ENCODE data around the gene CERS4.
A peak's percentile ranks its signal among the peaks of the same experiment; 100 is the strongest.
"Not testable (repeated sequence)": the region's sequence is repeated elsewhere in the genome, so short reads cannot be mapped to it uniquely, and the experiment has no call there.

The CERS4 gene, protein sequence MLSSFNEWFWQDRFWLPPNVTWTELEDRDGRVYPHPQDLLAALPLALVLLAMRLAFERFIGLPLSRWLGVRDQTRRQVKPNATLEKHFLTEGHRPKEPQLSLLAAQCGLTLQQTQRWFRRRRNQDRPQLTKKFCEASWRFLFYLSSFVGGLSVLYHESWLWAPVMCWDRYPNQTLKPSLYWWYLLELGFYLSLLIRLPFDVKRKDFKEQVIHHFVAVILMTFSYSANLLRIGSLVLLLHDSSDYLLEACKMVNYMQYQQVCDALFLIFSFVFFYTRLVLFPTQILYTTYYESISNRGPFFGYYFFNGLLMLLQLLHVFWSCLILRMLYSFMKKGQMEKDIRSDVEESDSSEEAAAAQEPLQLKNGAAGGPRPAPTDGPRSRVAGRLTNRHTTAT

DNA sequence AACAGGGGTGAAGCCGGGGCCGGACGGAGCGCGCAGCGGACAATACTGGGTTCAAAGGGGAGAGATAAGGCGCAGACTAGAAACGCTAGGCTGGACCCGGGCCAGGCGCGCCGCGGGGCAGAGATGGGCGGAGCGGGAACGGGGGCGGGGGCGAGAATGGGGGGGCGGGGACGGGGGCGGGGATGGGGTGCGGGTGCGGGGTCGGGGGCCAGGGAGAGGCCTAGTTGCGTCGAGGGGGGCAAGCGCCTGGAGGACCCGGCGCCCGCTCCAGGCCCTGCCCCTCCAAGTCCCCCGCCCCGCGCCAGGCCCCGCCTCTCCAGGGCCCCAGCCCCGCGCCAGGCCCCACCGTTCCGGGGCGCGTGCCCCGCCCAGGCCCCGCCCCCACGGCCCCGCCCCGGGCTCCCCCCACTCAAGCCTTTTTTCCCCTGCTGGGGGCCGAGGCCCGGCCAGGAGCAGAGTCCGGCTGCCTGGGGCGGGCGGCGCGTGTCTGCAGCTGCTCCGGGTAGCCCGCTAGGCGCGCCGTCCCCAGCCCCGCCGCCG lies at the start of gene CERS4:
CERS4 (plus strand) TSS at position 449 of the 540 bp plus-strand sequence. CDS start 41,707 bp downstream, outside the sequence.
- peak; percentile 20 to 26 for DNase-seq (ENCODE audit: low read depth in 2 of 2)

DNA sequence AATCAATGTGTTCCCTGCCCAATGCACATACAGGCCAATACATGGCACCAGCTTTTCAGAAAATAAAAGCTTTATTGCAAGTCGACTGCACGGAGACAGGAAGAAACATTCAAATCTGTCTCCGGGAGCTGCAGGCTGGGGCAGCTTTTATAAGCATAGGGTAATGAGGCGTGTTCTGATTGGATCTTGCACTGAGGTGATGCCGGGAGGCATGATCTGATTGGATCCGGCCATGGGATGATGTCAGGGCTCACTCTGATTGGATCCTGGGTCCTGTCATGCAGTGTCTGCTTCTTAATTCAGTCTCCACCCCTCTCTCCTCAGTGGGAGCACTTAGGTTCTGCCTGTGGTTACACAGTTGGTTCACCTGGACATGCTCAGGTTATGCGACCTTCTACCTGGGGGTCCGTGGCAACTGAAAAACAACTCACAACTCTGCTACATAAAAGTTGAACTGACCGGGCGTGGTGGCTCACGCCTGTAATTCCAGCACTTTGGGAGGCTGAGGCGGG lies 48.0 kb upstream of the CERS4 start:
- DNase-seq (ENCODE audit: low read depth in 2 of 2), result no peak

DNA sequence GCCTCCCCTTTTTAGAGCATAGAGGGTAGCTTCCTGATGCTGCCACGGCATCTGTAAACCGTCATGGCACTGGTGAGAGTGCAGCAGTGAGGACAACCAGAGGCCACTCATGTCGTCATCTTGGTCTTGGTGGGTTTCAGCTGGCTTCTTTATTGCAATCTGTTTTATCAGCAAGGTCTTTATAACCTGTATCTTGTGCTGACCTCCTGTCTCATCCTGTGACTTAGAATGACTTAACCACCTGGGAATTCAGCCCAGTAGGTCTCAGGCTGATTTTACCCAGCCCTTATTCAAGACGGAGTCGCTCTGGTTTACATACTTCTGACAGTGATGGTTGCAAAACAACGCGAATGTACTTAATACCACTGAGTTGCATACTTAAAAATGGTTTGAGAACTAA lies 45.4 kb upstream of the CERS4 start:
- no peak for DNase-seq (ENCODE audit: low read depth in 2 of 2)

DNA sequence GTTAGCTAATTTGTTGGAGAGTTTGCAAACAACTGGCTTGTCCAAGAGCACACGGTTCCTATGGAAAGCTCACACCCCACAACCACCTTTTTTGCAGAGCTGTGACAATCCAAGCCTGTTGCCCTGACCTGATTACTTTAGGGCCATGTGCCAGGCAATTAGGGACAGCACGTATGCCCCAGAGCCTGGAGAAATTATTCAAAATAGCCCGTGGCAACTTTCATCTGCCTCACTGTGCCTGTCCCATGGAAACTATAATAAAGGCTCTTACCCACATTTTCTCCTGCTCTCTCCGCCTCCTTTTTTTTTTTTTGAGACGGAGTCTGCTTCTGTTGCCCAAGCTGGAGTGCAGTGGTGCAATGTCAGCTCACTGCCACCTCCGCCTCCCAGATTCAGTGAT lies 41.2 kb upstream of the CERS4 start:
- DNase-seq (ENCODE audit: low read depth in 2 of 2), result no peak

DNA sequence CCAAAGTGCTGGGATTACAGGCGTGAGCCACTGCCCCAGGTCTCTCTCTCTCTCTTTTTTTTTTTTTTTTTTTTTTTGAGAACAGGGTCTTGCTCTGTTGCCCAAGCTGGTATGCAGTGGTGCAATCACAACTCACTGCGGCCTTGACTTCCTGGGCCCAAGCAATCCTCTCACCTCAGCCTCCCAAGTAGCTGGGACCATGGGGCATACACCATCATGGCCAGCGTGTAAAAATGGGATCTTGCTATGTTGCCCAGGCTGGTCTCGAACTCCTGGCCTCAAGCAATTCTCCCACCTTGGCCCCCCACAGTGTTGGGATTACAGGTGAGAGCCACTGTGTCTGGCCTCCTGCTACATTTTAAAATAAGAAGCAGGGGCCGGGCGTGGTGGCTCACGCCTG lies 40.6 kb upstream of the CERS4 start:
- DNase-seq (ENCODE audit: low read depth in 2 of 2), result no peak

DNA sequence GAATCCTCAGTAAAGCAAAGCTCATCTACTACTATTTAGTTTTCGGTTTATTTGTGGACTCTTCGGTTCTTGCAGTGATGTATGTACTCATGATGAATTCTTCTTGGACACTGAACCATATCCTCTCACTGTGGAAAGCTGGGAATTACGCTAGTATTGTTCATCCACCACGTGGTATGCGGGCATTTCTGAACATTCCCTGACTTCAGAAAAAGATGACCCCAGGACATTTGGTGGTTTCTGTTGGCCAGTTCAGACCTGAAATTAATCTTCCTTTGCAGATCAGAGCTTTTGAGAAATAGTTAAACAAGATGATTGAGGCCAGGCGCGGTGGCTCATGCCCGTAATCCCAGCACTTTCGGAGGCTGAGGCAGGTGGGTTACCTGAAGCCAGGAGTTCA lies 34.5 kb upstream of the CERS4 start:
- DNase-seq (ENCODE audit: low read depth in 2 of 2), result no peak

DNA sequence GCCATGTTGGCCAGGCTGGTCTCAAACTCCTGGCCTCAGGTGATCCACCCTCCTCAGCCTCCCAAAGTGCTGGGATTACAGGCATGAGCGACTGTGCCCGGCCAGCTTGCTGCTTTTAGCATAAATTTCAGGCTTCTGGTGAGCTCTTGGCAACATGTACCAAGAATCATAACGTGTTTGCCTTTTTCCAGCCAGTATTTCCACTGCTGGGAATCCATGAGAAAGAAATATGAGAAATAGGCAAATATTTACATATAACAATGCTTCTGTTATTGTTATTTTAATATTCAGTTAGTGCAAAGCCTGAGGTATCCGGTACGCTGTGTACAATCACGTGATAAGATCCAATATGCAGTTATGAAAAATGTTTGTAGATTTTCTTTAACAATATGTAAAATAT lies 29.2 kb upstream of the CERS4 start:
- DNase-seq (ENCODE audit: low read depth in 2 of 2), result no peak

DNA sequence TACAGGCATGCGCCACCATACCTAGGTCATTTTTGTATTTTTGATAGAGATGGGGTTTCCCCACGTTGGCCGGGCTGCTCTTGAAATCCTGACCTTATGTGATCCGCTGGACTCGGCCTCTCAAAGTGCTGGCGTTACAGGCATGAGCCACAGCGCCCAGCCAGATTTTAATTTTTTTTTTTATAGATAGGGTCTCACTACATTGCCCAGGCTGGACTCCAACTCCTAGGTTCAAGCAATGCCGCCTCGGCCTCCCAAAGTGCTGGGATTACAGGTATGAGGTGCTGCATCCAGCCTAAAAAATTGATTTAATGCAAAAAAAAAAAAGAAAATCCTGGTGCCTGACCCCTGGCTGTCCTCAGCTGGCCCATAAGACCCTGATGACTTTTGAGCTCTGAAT lies 24.9 kb upstream of the CERS4 start:
- no peak for DNase-seq (ENCODE audit: low read depth in 2 of 2)

DNA sequence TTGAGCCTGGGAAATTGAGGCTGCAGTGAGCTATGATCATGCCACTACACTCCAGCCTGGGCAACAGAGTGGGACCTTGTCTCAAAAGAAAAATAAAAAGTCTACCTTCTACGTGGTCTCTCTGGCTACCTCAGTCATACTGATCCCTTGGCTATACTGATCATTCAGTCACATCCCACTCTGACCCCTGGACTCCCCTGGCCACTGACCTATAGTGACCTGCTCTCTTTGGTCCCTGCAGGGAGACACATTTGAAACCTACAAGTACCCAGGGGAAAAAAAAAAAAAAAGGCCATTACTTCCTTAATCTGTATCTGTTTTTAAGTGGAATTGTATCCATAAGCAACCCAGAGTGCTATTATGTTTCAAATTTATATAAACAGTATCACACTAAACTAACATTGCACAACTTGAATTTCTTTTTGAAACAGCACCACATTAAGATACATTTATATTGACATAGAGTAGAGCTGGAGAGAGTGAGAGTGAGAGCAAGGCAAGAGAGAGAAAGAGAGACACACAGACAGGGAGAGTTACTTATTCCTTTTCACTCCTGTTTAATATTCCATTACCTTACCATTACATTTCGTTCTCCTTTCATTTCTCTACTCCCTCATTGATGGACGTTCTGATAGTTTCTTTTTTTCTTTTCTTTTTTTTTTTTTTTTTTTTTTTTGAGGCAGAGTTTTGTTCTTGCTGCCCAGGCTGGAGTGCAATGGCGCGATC lies 23.7 kb upstream of the CERS4 start:
- no peak for DNase-seq (ENCODE audit: low read depth in 2 of 2)

DNA sequence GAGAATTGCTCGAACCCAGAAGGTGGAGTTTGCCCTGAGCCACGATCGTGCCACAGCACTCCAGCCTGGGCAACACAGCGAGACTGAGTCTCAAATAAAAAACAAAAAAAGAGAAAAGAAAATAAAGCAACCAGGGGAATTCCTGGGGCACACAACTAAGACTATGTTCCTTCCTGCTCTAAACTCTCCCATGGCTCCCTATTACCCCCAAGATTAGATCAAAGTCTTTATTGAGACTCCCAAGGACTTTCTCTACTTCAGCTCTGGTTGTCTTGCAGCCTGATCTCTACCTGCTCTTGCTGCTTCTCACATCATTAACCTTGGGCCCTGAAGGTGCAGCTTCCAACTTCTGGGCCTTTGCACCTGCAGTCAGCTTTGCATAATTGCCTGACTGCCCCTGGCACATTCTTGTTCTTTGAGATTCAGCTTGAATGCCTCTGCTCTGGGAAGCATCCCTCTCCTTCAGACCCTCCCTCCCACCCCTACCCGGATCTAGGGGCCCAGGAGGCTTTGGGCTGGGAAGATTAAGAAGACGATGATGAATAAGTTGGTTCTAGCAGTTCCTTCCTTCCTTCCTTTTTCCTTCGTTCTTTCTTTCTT lies 16.8 kb upstream of the CERS4 start:
- DNase-seq (ENCODE audit: low read depth in 2 of 2), result no peak

DNA sequence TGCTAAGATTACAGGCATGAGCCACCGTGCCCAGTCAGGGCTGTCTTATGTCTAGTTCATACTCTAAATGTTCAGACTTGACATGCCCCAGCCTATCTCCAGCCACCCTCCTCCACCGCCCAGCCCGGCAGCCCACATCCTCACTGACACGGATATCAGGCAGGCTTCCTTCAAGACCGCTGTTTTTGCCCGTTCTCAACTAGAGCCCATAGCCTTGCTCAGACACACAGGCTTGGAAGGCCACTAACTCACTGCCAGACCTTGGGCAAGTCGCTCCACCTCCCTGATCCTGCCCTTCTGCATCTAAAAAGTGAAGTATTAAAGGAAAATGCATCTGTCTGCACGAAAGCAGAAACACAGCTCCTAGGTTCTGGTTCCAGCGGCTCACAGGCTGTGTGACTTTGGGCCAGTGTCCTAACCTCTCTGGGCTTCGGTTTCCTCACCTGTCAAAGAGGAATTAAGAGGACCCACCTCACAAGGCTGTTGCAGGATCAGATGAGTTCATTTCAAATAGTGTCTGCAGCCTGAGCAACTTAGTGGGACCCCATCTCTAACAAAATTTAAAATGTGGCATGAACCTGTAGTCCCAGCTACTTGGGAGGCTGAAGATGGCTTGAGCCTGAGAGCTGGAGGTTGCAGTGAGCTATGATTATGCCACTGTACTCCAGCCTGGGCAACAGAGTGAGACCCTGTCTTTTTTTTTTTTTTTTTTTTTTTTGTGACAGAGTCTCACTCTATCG lies 14.5 kb upstream of the CERS4 start:
- DNase-seq (ENCODE audit: low read depth in 2 of 2), result no peak

DNA sequence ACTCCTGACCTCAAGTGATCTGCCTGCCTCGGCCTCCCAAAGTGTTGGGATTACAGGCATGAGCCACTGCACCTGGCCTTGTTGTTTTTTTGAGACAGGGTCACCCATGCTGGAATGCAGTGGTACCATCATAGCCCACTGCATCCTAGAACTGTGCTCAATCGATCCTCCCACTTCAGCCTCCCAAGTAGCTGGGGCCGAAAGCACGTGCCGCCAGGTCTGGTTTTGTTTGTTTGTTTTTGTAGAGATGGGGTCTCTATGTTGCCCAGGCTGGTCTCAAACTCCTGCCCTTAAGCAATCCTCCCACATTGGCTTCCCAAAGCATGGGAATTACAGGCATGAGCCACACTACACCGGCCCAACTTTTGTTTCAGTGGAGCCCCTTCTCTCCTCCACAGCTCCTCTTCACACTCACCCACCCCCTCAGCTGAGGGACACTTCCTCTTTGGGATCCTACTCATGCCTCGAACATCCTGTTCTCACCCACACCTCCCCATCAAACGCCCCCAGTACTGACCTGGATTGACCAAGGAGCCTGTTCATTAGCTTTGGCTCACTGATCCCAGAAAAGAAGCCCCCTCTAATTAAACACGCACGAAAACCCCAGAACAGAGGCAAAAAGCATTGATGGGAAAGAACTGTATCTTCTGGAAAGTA lies 12.8 kb upstream of the CERS4 start:
- no peak for DNase-seq (ENCODE audit: low read depth in 2 of 2)

DNA sequence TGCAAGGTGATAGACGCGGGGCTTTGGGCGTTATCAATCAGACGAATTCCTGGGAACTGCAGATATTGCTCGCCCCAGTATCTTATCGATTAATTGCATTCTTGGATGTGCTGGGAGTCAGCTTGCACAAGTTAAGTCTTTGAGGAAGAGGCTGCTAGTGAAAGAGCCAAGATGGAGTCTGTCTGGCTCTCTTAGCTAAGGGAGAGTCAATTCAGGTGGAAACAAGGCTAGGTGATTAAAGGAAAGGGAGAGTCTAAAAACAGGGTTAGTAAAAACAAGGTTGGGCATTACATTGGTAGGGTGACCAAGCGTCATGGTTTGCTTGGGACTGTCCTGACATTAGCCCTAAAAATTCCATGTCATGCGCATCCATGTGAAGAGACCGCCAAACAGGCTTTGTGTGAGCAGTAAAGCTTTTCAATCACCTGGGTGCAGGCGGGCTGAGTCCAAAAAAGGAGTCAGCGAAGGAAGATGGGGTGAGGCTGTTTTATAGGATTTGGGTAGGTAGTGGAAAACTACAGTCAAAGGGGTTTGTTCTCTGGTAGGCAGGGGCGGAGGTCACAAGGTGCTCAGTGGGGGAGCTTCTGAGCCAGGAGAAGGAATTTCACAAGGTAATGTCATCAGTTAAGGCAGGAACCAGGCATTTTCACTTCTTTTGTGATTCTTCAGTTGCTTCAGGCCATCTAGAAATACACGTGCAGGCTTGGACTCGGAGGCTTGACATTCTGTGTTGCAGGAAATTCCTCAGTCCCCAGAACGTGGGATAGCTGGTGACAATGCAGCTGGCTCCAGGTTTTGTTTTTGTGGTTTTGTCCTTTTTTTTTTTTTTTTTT lies 5.7 kb upstream of the CERS4 start:
- not testable (repeated sequence) for DNase-seq (ENCODE audit: low read depth in 2 of 2)

DNA sequence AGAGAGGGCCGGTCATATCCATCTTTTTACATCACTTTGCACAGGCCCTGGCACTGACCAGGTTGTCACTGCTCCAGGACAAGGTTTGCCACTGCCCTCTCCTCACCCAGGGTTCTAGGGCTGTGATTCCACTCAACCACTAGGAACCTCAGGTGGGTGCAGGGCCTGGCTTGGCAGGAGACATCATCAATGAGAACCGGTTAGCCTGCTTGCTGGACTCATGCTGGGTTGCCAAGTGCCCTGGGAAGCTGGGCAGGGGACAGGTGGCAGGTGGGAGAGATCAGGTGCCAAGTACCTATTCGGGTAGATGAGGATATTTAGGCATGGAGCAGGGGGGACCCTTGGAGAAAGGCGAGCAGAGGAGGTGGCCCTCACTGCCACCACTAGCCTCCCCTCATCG lies 4.2 kb upstream of the CERS4 start:
- no peak for DNase-seq (ENCODE audit: low read depth in 2 of 2)

DNA sequence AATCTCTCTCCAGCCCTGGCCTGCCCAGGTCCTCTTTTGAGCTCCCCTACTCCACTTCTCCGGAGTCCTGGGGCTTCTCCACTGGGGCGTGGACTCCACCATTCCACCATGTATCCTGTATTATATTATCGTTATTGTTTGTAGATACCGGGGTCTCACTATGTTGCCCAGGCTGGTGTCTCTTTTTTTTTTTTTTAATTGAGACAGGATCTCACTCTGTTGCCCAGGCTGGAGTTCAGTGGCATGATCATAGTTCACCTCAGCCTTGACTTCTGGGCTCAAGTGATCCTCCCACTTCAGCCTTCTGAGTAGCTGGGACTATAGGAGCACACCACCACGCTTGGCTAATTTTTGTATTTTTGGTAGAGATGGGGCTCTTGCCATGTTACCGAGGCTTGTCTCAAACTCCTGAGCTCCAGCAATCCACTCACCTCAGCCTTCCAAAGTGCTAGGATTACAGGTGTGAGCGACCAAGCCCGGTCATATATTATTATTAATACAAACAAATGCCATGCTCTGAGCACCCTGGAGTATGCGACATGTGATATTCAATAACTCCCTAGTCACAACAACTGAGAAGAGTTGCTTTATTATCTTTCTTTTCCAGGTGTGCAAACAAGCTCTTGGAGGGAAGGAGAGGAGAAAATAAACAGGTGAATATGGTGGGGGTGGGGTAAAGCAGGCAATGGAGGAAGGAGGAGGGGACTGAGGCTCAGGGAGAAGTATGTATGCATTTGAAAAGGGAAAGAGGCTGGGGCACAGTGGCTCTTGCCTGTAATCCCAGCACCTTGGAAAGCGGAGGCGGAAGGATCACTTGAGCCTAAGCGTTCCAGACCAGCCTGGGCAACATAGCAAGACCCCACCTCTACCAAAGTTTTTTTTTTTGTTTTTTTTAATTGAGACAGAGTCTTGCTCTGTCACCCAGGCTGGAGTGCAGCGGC lies 2.8 kb upstream of the CERS4 start:
- DNase-seq (ENCODE audit: low read depth in 2 of 2), result no peak

DNA sequence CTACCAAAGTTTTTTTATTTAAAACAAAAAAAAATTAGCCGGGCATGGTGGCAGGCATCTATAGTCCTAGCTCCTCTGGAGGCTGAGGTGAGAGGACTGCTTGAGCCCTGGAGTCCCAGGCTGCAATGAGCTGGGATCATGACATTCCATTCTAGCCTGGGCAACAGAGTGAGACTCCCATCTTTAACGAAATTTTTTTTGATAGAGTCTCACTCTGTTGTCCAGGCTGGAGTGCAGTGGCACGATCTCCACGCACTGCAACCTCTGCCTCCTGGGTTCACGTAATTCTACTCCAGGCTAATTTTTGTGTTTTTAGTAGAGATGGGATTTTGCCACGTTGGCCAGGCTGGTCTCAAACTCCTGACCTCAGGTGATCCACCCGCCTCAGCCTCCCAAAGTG lies 1.8 kb upstream of the CERS4 start:
- not testable (repeated sequence) for DNase-seq (ENCODE audit: low read depth in 2 of 2)

DNA sequence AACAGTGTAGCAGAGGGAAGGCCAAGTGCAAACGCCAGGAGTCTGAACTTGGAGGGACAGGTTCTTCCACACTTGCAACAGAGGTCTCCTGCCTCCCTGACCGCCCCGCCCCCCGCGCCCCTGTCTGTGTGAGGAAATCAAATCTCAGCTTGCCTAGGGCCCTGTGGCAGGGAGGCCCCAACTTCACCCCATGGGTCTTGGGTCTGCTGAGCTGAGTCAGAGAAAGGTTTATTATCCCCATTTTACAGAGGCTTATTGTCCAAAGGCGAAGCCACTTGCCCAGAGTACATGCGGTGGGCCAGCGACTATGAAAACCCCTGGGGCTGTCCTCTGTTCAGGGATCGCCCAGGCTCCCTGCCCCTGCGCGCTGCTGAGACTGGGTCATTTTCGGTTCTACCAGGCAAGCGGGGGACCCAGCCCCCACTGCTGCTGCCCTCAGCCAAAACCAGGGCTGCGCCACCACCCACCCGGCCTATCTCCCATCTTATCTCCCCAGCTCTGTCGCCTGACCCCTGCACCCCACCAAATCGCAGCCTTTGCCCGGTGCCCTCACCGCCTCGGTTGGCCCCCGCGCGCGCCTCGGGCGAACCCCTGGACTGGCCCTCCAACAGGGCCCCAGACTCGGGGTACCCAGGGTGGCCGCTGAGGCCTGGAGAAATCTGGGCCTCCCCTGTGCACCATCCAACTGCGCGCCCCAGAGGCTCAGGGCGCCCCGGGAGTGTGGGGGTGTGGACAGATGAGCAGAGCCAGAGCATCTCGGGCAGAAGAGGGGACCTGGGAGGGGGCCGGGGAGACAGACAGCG lies 850 bp upstream of the CERS4 start:
- DNase-seq (ENCODE audit: low read depth in 2 of 2), result no peak
